HT1080 (cell line): Measurements from ENCODE around the gene AIDA. TPM values are rescaled to one million over a fixed set of nuclear protein-coding genes. Genes with fewer than 3 reads are reported as not detected.

Experiments used
- DNase-seq: peaks from one replicate; pipeline ENCODE4 v3.0.0-alpha.2; 2015; ENCODE audit warnings: low read depth
- total RNA-seq: library from RNA; depleted of rRNA; stranded (reverse); fragments of >200 nt; shearing (Covaris generic); gene quantifications from 2 replicates; pipeline ENCODE4 v1.2.3, GENCODE V29; 2014

Gene AIDA
- total RNA-seq, 1 experiment from 2014 or later = 37.2 TPM

- DNase-seq = no peak
Measured at GRCh38 chr1:222653178-222653827, 59.0 kb downstream of the AIDA start.

GRCh38 chr1:222652676-222653075 lies 59.6 kb downstream of the AIDA start:
- DNase-seq = no peak

- DNase-seq = no peak
Measured at GRCh38 chr1:222644636-222644980, 67.7 kb downstream of the AIDA start.

GRCh38 chr1:222643938-222644635 lies 68.2 kb downstream of the AIDA start:
- peak; percentile 98 for DNase-seq

- no peak for DNase-seq
Measured at GRCh38 chr1:222643606-222643937, 68.7 kb downstream of the AIDA start.

- DNase-seq = no peak
Measured at GRCh38 chr1:222642468-222642867, 69.8 kb downstream of the AIDA start.

GRCh38 chr1:222641269-222641948 lies 70.9 kb downstream of the AIDA start:
- DNase-seq = no peak

GRCh38 chr1:222634180-222635013 lies 77.9 kb downstream of the AIDA start:
- DNase-seq = peak; percentile 72

GRCh38 chr1:222632749-222633148 lies 79.5 kb downstream of the AIDA start:
- no peak for DNase-seq

GRCh38 chr1:222631611-222632208 lies 80.6 kb downstream of the AIDA start:
- no peak for DNase-seq

GRCh38 chr1:222629921-222630535 lies 82.3 kb downstream of the AIDA start:
- DNase-seq = no peak

GRCh38 chr1:222627232-222627631 lies 85.1 kb downstream of the AIDA start:
- peak; percentile 50 for DNase-seq

GRCh38 chr1:222624214-222624613 lies 88.1 kb downstream of the AIDA start:
- DNase-seq = no peak

GRCh38 chr1:222623458-222623857 lies 88.8 kb downstream of the AIDA start:
- DNase-seq = no peak

- no peak for DNase-seq
Measured at GRCh38 chr1:222622765-222623164, 89.5 kb downstream of the AIDA start.

GRCh38 chr1:222620566-222620965 lies 91.7 kb downstream of the AIDA start:
- DNase-seq = no peak

GRCh38 chr1:222618880-222619596 lies 93.3 kb downstream of the AIDA start:
- peak; percentile 34 for DNase-seq
